Breast epithelium (tissue), 4 donors: Measurements from ENCODE around the gene ELF5. TPM values are rescaled to one million over a fixed set of nuclear protein-coding genes. Genes with fewer than 3 reads are reported as not detected.

ENCODE experiments used
- DNase-seq, 2 donors: peaks; one replicate each; pipeline ENCODE4 v3.0.0-alpha.2; 2019; ENCODE audit warnings: low spot score in 2 of 2
- H3K27ac ChIP-seq, 2 donors: fragments of 200-600 bp; sonication (generic) in 1 of 2; one replicate each; pipeline ENCODE4 v1.5.1; 2016 to 2019; ENCODE audit warnings: mild to moderate bottlenecking in 1 of 2
- H3K27me3 ChIP-seq, 2 donors: fragments of 200-600 bp; sonication (generic) in 1 of 2; one replicate each; pipeline versions ENCODE4 v1.5.1 to v1.6.0; 2017 to 2019; ENCODE audit warnings: control low read depth in 1 of 2, mild to moderate bottlenecking in 1 of 2
- H3K36me3 ChIP-seq: fragments of 200-600 bp; one replicate; pipeline ENCODE4 v1.5.1; 2019
- H3K4me1 ChIP-seq, 2 donors: fragments of 200-600 bp; sonication (generic); one replicate each; pipeline ENCODE4 v1.5.1; 2016 to 2019; ENCODE audit warnings: control low read depth in 1 of 2
- H3K4me3 ChIP-seq, 3 donors: fragments of 200-600 bp; sonication (generic); 1 replicate in 2 of 3; 2 replicates in 1 of 3; pipeline ENCODE4 v1.5.1; 2016 to 2019; ENCODE audit warnings: mild to moderate bottlenecking in 3 of 3, moderate library complexity in 2 of 3
- H3K9me3 ChIP-seq, 2 donors: fragments of 200-600 bp; sonication (generic) in 1 of 2; one replicate each; pipeline ENCODE4 v1.5.1; 2016 to 2019; ENCODE audit warnings: control low read depth in 1 of 2
- POLR2A ChIP-seq: fragments of 450-650 bp; IDR thresholded peaks from one replicate; pipeline ENCODE4 v1.6.1; 2016; ENCODE audit warnings: antibody characterized with exemption, mild to moderate bottlenecking, moderate library complexity
- POLR2AphosphoS5 ChIP-seq, 3 donors: sonication (generic); formaldehyde crosslinking; IDR thresholded peaks; one replicate each; pipeline ENCODE4 v1.6.1; 2017; ENCODE audit warnings: antibody characterized with exemption in 3 of 3
- intact Hi-C: fragments of 100-400 bp; cut with DNase I; formaldehyde crosslinking; loops from one replicate; pipeline ENCODE4 v1.15.1; 2023; ENCODE audit warnings: low total_unique reads
- total RNA-seq, 3 donors: library from RNA; depleted of rRNA; stranded (reverse); fragments of >200 nt; gene quantifications; one replicate each; pipeline ENCODE4 v1.1.0, GENCODE V29; 2016
- TF ChIP-seq, protein P1 (sequence below), 3 donors: fragments of 450-650 bp; IDR thresholded peaks; one replicate each; pipeline ENCODE4 v1.5.1; 2016 to 2017; ENCODE audit warnings: antibody characterized with exemption in 3 of 3, mild to moderate bottlenecking in 3 of 3, moderate library complexity in 3 of 3

ELF5 gene
- total RNA-seq, 3 donors from 2014 or later: 18.7 to 32.5 TPM; not detected in 1

DNA sequence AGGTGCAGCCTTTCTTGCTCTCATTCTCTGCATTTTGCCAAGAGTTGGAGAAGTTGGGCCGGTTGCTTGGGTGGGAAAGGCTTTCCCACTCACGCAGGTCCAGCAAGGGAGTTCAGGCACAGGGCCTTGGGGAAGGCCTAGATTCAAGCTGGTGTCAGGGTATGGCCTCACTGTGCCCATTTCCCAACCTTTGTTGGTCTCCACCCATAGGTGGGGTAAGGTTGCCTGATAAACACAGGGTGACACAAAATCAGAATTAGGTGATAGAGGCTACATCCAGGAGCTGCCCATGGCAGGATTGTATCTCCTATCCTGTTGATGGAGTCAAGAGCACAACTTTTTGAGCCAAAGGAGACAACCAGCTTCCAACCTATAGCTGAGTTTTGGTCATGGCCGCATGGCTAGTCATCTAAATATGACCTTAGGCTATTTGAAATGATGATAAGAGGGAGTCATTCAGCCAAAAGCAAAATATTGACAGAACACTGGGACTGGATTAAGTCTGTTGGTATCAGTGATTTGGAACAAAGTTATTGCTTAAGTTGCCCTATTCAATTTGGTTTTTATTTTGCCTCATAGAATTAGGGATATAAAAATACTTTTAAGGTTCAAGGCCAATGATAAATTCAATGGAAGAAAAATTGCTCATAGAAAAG, 54.0 kb downstream of the ELF5 start:
- Histone ChIP-seq H3K9me3 (no peaks in the 10 kb centered on the region), H3K4me3 (no peak overlapping the region), H3K27me3 (no peaks in the 10 kb centered on the region), H3K36me3 (peaks cover 7% of the 10 kb centered on the region), H3K4me1 (no peaks in the 10 kb centered on the region), H3K27ac (no peak overlapping the region)
- TF ChIP-seq POLR2A (no peak), POLR2AphosphoS5 (IDR thresholded peaks at IDR 0.05) (no peak)
- TF ChIP-seq, protein P1, sequence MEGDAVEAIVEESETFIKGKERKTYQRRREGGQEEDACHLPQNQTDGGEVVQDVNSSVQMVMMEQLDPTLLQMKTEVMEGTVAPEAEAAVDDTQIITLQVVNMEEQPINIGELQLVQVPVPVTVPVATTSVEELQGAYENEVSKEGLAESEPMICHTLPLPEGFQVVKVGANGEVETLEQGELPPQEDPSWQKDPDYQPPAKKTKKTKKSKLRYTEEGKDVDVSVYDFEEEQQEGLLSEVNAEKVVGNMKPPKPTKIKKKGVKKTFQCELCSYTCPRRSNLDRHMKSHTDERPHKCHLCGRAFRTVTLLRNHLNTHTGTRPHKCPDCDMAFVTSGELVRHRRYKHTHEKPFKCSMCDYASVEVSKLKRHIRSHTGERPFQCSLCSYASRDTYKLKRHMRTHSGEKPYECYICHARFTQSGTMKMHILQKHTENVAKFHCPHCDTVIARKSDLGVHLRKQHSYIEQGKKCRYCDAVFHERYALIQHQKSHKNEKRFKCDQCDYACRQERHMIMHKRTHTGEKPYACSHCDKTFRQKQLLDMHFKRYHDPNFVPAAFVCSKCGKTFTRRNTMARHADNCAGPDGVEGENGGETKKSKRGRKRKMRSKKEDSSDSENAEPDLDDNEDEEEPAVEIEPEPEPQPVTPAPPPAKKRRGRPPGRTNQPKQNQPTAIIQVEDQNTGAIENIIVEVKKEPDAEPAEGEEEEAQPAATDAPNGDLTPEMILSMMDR (IDR thresholded peaks at IDR 0.05): no peak
- no peak for DNase-seq
- intact Hi-C loops: loop anchor here (10.0 kb wide), 1 partner anchor 505 kb away; no protein-coding TSS in a partner anchor

GRCh38 chr11:34458525-34458924, 55.1 kb downstream of the ELF5 start:
- Histone ChIP-seq H3K9me3 (no peaks in the 10 kb centered on the region), H3K27me3 (no peaks in the 10 kb centered on the region), H3K27ac (no peak overlapping the region), H3K4me3 (no peak overlapping the region), H3K4me1 (no peaks in the 10 kb centered on the region), H3K36me3 (no peaks in the 10 kb centered on the region)
- no peak for TF ChIP-seq POLR2AphosphoS5 (IDR thresholded peaks at IDR 0.05)
- TF ChIP-seq, protein P1 (IDR thresholded peaks at IDR 0.05): no peak
- TF ChIP-seq POLR2A: no peak
- DNase-seq: no peak
- intact Hi-C loops: no loop called here

DNA sequence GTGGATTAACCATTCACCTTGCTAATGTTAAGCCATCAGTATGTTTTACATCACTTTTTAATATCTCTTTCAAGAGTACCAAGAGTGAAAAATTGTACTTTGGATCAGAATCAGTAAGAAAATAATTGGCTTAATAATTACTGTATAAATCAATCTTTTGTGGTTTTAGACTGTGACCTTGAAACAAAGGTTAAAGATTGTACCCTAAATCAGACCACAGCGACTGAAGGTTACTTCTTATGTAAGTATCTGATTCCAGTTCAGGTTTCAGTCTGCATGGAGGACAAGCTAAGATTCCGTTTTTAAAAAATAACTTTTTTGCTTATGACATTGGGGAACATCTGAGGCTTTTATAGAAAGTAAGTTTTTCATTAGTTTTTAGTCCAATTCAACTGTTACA, 56.0 kb downstream of the ELF5 start:
- Histone ChIP-seq H3K36me3 (no peaks in the 10 kb centered on the region), H3K9me3 (no peaks in the 10 kb centered on the region), H3K27me3 (no peaks in the 10 kb centered on the region), H3K4me1 (no peaks in the 10 kb centered on the region), H3K4me3 (no peak overlapping the region), H3K27ac (no peak overlapping the region)
- DNase-seq: no peak
- intact Hi-C loops: no loop called here
- TF ChIP-seq POLR2AphosphoS5 (IDR thresholded peaks at IDR 0.05): no peak
- TF ChIP-seq, protein P1 (IDR thresholded peaks at IDR 0.05): no peak
- no peak for TF ChIP-seq POLR2A

- Histone ChIP-seq H3K36me3 (peaks cover 6% of the 10 kb centered on the region), H3K27me3 (no peaks in the 10 kb centered on the region), H3K27ac (no peak overlapping the region), H3K9me3 (no peaks in the 10 kb centered on the region), H3K4me1 (no peaks in the 10 kb centered on the region), H3K4me3 (no peak overlapping the region)
- DNase-seq: no peak
- TF ChIP-seq POLR2A: no peak
- TF ChIP-seq, protein P1 (IDR thresholded peaks at IDR 0.05): no peak
- intact Hi-C loops: no loop called here
Measured at GRCh38 chr11:34454308-34455032, 59.1 kb downstream of the ELF5 start.

DNA sequence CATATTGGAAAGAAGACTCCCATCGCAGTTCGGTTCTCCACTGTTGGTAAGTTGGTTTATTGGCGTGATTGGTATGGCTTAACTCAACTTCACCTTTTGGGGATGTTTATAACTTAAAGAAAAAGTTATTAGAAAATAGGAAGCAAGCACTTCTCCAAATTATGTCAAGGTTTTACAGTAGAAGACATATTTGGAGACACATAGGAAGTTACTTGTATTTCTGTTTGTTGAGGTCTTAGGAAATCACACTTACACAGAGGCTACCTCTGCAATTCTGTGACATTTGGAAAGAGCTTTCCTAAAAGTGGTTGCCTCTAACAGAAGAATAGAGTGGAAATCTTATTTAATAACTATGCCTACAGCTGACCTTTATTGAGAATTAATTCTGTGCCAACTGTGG, 62.5 kb downstream of the ELF5 start:
- no peaks in the 10 kb centered on the region for H3K27me3 ChIP-seq
- DNase-seq: no peak
- intact Hi-C loops: no loop called here
- no peak overlapping the region for H3K4me3 ChIP-seq
- no peaks in the 10 kb centered on the region for H3K4me1 ChIP-seq
- no peak overlapping the region for H3K27ac ChIP-seq
- H3K36me3 ChIP-seq: peaks cover 6% of the 10 kb centered on the region
- no peaks in the 10 kb centered on the region for H3K9me3 ChIP-seq
- TF ChIP-seq POLR2AphosphoS5 (IDR thresholded peaks at IDR 0.05) (no peak), POLR2A (no peak)
- TF ChIP-seq, protein P1 (IDR thresholded peaks at IDR 0.05): no peak
